GM12874 (cell line): ENCODE results near the gene SEC14L1.

Experiments
- CTCF ChIP-seq: IDR thresholded peaks from 2 replicates; pipeline ENCODE4 v1.5.1; 2011; ENCODE audit warnings: low read depth, mild to moderate bottlenecking, control low read depth, low read length, moderate library complexity; ENCODE audit not compliant: insufficient read depth

The SEC14L1 gene

GRCh38 chr17:77207689-77208216 is 67.0 kb downstream of the SEC14L1 start:
- TF ChIP-seq CTCF = no peak

DNA sequence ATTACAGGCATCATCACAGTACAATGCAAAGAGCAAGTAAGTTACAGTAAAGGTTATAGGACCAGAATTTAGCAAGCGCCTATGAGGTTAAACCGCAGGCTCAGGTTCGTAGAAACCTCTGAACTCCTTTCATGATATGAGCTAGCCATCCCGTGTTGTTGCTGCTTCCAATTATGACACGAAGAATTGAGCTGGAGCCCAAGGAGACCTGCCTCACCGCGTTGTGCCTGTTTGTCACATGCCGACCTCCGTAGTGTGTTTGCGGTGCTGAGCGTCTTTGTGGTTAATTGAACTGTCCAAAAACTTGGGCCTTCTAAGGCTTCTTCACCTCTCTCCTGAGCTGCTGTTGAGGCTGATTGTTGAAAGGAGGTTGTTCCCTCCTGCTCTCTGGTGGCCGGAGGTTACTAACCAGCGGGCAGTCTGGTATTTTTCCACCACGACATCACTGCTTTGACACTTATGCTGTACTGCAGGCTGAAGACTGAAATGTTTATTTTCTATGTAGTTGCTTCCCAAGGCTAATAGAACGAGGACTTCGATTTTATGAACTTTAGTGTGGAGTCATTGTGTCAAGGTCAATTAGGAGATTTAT is 67.5 kb downstream of the SEC14L1 start:
- TF ChIP-seq CTCF = no peak

DNA sequence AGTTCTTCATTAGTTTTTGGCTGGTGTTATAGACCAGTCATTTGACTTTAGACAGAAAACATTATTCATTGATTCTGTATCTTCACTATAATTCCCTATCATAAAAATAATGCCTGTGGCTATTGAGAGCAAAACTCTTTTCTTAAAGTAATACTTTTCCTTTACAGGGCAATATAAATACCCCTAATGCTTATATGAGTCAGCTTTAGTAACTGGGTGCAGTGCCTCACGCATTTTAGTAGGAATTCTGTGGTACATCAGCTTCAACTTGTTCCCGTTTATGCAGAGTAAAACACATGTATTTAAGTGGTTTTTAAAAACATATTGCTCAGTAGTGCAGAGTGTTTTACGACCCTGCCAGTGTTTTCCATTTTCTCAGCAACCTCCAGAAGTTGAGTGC is 68.1 kb downstream of the SEC14L1 start:
- no peak for TF ChIP-seq CTCF

DNA sequence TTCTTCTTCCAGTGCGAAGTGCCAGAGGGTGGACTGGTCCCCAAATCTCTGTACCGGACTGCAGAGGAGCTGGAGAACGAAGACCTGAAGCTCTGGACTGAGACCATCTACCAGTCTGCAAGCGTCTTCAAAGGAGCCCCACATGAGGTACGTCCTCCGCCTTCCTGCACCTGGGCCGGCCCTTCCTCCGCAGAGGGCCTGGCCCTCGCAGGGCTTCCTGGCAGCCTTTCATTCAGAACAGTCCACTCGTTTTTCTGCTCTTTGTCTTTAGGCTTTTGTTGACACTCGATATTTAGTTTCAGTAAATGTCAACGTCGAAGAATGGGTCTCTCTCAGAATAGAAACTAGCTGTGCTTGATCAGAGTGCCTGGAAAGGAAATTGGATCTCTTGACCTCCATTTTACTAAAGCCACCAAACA is 68.6 kb downstream of the SEC14L1 start:
- TF ChIP-seq CTCF = no peak

DNA sequence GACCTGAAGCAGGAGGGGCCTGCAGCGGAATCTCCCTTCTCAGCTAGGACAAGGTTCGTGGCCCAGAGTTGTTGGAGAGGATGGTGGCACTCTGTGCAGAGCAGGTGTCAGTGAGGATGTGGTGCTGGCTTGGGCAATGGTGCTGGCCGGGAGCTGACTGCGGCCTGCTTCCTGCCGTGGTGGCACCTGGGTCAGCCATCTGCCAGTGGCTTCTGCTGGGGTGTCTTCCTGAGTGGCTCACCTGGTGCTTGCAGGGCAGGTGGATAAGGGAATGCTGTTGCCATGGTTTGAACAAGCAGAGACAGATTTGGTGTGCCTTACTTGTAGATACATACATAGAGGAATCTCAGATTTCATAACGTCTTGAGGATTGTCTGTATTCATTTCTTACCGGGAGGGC is 69.6 kb downstream of the SEC14L1 start:
- TF ChIP-seq CTCF = no peak

GRCh38 chr17:77210946-77211541 is 70.3 kb downstream of the SEC14L1 start:
- no peak for TF ChIP-seq CTCF

GRCh38 chr17:77211681-77212080 is 70.9 kb downstream of the SEC14L1 start:
- TF ChIP-seq CTCF = no peak
